AG09309 (cell line): ENCODE measurements around the gene SDK1.

Experiments
- DNase-seq: peaks from one replicate; pipeline ENCODE4 v3.0.0-alpha.2; 2010; ENCODE audit warnings: low read depth
- H3K4me3 ChIP-seq: 2 replicates; pipeline ENCODE4 v1.5.1; 2011; ENCODE audit warnings: mild to moderate bottlenecking, low read depth, low read length, moderate library complexity; ENCODE audit not compliant: control insufficient read depth
- TF ChIP-seq, protein P1 (sequence below): IDR thresholded peaks from 2 replicates; pipeline ENCODE4 v1.5.1; 2011; ENCODE audit warnings: mild to moderate bottlenecking, low read depth, low read length, inconsistent platforms; ENCODE audit not compliant: insufficient read depth, control insufficient read depth; ENCODE audit errors: missing control alignments

Gene SDK1

DNA sequence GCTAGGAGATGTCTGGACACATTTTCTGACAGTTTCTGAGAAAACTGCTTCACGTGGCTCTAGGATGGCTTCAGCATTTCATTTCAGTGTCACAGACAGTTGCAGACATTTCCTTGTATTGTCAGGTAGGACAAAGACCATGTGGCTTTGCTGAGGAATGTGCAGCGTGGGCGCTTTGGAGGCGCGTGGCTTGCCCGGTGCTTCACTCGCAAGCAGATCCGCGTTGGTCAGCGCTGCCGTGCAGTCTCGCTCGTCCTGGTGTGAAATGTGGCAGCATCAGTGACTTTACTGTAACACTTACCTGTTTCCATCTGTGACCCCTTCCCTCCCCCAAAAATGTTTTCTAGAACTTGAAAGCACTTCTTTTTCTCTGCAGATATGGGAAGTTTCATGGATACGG is 340.5 kb downstream of the SDK1 start:
- H3K4me3 ChIP-seq, result no peak overlapping the region
- TF ChIP-seq, protein P1, sequence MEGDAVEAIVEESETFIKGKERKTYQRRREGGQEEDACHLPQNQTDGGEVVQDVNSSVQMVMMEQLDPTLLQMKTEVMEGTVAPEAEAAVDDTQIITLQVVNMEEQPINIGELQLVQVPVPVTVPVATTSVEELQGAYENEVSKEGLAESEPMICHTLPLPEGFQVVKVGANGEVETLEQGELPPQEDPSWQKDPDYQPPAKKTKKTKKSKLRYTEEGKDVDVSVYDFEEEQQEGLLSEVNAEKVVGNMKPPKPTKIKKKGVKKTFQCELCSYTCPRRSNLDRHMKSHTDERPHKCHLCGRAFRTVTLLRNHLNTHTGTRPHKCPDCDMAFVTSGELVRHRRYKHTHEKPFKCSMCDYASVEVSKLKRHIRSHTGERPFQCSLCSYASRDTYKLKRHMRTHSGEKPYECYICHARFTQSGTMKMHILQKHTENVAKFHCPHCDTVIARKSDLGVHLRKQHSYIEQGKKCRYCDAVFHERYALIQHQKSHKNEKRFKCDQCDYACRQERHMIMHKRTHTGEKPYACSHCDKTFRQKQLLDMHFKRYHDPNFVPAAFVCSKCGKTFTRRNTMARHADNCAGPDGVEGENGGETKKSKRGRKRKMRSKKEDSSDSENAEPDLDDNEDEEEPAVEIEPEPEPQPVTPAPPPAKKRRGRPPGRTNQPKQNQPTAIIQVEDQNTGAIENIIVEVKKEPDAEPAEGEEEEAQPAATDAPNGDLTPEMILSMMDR, result no peak
- no peak for DNase-seq

DNA sequence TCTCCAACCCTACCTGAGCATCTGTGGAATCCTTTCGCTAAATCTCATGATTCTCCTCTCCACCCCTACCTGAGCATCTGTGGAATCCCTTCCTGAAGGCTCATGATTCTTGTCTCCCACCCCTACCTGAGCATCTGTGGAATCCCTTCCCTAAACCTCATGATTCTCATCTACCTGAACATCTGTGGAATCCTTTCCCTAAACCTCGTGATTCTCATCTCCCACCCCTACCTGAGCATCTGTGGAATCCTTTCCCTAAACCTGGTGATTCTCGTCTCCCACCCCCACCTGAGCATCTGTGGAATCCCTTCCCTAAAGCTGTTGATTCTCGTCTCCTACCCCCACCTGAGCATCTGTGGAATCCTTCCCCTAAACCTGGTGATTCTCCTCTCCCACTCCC is 342.0 kb downstream of the SDK1 start:
- TF ChIP-seq, protein P1, result no peak
- no peak for DNase-seq
- H3K4me3 ChIP-seq, result no peak overlapping the region

DNA sequence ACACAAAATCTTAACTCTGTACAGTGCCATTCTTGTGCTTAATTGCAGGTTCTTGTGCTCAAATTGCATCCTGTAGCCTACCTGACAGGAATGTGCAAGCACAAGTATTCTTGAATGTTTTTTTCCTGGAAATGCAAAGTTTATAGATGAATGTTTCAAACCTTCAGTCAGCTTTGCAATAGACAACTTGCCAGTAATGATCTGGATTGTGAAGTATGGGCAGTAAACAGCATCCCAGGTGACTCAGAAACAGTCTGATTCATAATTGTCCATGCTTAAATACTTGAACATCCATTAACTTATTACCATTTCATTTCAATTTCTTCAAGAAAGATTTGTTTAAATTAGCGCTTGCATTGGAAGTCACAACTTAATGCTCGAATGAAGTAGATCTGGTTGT is 347.2 kb downstream of the SDK1 start:
- no peak for DNase-seq

DNA sequence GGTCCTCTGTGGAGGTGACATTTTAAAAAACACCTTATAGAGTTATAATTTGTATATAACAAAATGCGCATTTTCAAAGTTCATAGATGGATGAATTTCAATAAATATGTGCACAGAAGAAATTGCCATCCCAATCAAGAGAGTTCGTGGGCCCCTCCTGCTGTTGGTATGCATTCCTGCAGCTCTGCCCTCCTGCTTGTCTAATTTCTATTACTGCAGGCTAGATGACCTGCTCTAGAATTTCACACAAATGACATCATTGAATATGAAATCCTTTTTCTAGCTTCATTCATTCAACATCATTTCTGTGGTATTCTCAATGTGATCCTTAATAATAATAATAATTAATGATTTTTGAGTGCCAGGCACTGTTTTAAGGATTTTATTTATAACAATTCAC is 348.2 kb downstream of the SDK1 start:
- H3K4me3 ChIP-seq, result no peak overlapping the region
- TF ChIP-seq, protein P1, result no peak
- DNase-seq, result no peak

More for the DNA sequence above, 347.2 kb downstream of the SDK1 start:
- TF ChIP-seq, protein P1, result no peak
- H3K4me3 ChIP-seq, result no peak overlapping the region

DNA sequence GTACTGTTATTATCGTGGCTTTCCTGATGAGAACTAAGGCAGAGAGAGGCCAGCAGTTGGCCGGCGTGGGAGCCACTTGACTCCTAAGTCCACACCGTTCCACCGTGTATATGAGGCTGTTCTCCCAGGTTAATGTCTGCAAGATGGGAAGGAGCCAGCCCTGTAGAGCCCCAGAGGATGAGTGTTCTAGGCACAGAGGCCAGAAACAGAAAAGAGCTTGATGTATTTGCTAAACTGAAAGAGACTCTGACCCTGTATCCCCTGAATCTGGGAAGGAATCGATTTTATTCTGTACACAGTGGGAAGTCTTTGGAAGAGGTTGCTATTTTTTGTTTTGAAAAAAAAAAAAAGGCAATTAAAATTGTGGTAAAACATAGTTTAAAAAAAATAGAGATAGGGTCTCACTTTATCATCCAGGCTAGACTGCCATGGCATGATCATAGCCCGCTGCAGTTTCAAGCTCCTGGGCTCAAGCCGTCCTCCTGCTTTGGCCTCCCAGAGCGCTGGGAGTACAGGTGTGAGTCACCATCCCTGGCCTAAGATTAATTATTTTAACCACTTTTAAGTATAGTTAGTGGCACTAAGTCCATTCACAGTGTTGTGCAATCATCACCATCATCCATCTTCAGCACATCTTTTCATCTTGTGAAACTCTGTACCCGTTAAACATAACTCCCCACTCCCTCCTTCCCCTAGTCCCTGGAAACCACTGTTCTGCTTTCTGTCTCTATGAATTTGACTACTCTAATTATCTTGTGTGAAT is 348.8 kb downstream of the SDK1 start:
- TF ChIP-seq, protein P1, result no peak
- DNase-seq, result no peak
- no peak overlapping the region for H3K4me3 ChIP-seq

DNA sequence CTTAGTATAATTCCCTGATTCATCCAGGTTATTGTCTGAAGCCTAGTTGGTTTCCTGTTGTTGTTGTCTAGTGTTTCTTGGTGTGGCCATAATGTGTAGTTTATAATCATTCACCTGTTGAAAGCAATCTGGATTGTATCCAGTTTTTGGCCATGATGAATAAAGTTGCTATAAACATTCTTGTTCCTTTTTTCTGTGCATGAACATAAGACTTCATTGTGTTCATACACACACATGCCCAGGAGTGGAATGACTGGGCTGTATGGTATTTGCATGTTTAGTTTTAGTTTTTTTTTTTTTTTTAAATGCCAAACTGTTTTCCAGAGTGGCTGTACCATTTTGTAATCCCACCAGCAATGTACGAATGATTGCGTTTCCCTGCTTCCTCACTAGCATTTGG is 349.8 kb downstream of the SDK1 start:
- DNase-seq, result no peak
- H3K4me3 ChIP-seq, result no peak overlapping the region
- TF ChIP-seq, protein P1, result no peak

DNA sequence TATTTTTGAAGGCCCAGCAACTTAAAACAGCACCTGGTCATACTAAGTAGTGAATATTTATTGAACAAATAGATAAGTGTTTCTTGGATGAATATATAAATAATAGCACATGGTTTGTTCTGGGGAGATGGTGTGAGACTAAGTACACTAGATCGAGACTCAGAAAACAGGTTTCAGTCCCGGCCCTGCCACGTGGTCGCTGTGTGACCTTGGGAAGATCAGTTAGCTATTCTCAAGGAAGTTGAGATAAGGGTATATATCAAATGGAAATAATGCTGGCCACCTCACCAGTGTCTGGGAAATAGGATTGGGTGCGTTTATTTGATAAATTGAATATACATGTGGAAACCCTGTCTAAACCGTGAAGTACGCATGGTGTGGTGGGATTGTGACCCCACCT is 354.6 kb downstream of the SDK1 start:
- DNase-seq, result no peak
- TF ChIP-seq, protein P1, result no peak
- no peak overlapping the region for H3K4me3 ChIP-seq
